ENCODE results near the gene NCOR2.

Gene NCOR2

GRCh38 chr12:124541322-124541721, 26.1 kb downstream of the NCOR2 start:
- no peak for DNase-seq

- DNase-seq, result no peak
These were observed 28.0 kb downstream of the NCOR2 start for GRCh38 chr12:124539084-124540041.

- DNase-seq, result no peak
These were observed 29.0 kb downstream of the NCOR2 start for GRCh38 chr12:124538194-124539082.

- no peak for DNase-seq
These were observed 29.8 kb downstream of the NCOR2 start for GRCh38 chr12:124537525-124538193.

- DNase-seq, result no peak
These were observed 30.8 kb downstream of the NCOR2 start for GRCh38 chr12:124536641-124537040.

- DNase-seq, result no peak
These were observed 32.4 kb downstream of the NCOR2 start for GRCh38 chr12:124534776-124535740.

GRCh38 chr12:124533456-124533855, 34.0 kb downstream of the NCOR2 start:
- no peak for DNase-seq

- DNase-seq, result no peak
These were observed 34.4 kb downstream of the NCOR2 start for GRCh38 chr12:124532967-124533366.

- no peak for DNase-seq
These were observed 35.1 kb downstream of the NCOR2 start for GRCh38 chr12:124532331-124532750.

GRCh38 chr12:124531906-124532305, 35.5 kb downstream of the NCOR2 start:
- DNase-seq, result no peak

GRCh38 chr12:124531281-124531745, 36.1 kb downstream of the NCOR2 start:
- no peak for DNase-seq

- no peak for DNase-seq
These were observed 36.7 kb downstream of the NCOR2 start for GRCh38 chr12:124530637-124531263.

GRCh38 chr12:124529565-124530276, 37.7 kb downstream of the NCOR2 start:
- DNase-seq, result no peak

GRCh38 chr12:124527861-124528561, 39.4 kb downstream of the NCOR2 start:
- DNase-seq, result no peak

- DNase-seq, result no peak
These were observed 41.3 kb downstream of the NCOR2 start for GRCh38 chr12:124525927-124526692.

GRCh38 chr12:124525455-124525854, 42.0 kb downstream of the NCOR2 start:
- peak; percentile 78 for DNase-seq

- DNase-seq, result no peak
These were observed 43.0 kb downstream of the NCOR2 start for GRCh38 chr12:124524231-124524925.

GRCh38 chr12:124523071-124523470, 44.3 kb downstream of the NCOR2 start:
- peak; percentile 80 for DNase-seq
